HepG2 (cell line): Measurements from ENCODE around the gene CARMIL3. TPM values are rescaled to one million over a fixed set of nuclear protein-coding genes. Genes with fewer than 3 reads are reported as not detected.
A peak's percentile ranks its signal among the peaks of the same experiment; 100 is the strongest.

Source experiments
- E2F5 ChIP-seq: sonication (generic); formaldehyde crosslinking; conservative IDR thresholded peaks from 2 replicates; pipeline ENCODE4 v1.4.0; 2020; ENCODE audit warnings: missing genetic modification reagents
- ELF1 ChIP-seq: sonication (generic); formaldehyde crosslinking; IDR thresholded peaks from 2 replicates; pipeline ENCODE4 v1.4.0; 2020; ENCODE audit warnings: missing genetic modification reagents
- HCFC1 ChIP-seq: fragments of 150-350 bp; IDR thresholded peaks from 2 replicates; pipeline ENCODE4 v1.6.1; 2014; ENCODE audit warnings: low read depth, low read length
- HNRNPH1 ChIP-seq: fragments of 200-400 bp; formaldehyde crosslinking; optimal IDR thresholded peaks from 2 replicates; pipeline ENCODE3; 2017; ENCODE audit warnings: mild to moderate bottlenecking, low read depth, low read length
- NFATC3 ChIP-seq: sonication (generic); formaldehyde crosslinking; IDR thresholded peaks from 2 replicates; pipeline ENCODE4 v1.5.1; 2020; ENCODE audit warnings: mild to moderate bottlenecking, missing genetic modification reagents
- PAF1 ChIP-seq: IDR thresholded peaks from 2 replicates; pipeline ENCODE4 v1.6.1; 2016; ENCODE audit warnings: missing genetic modification reagents, missing compliant biosample characterization
- TBL1XR1 ChIP-seq: fragments of 150-350 bp; IDR thresholded peaks from 2 replicates; pipeline ENCODE4 v1.6.1; 2014; ENCODE audit warnings: borderline replicate concordance, low read length; ENCODE audit not compliant: partially characterized antibody
- TCF7 ChIP-seq: sonication (generic); IDR thresholded peaks from 2 replicates; pipeline ENCODE4 v1.6.1; 2016; ENCODE audit warnings: antibody characterized with exemption, low read depth
- ZFX ChIP-seq: sonication (generic); formaldehyde crosslinking; IDR thresholded peaks from 2 replicates; pipeline ENCODE4 v1.4.0; 2020; ENCODE audit warnings: mild to moderate bottlenecking, low read depth, missing genetic modification reagents, moderate library complexity
- ZNF20 ChIP-seq: sonication (generic); formaldehyde crosslinking; IDR thresholded peaks from 2 replicates; pipeline ENCODE4 v1.4.0; 2020; ENCODE audit warnings: mild to moderate bottlenecking, moderate library complexity, missing genetic modification reagents
- ZNF343 ChIP-seq: sonication (generic); formaldehyde crosslinking; IDR thresholded peaks from 2 replicates; pipeline ENCODE4 v1.4.0; 2020; ENCODE audit warnings: mild to moderate bottlenecking, missing genetic modification reagents
- ZNF678 ChIP-seq: sonication (generic); formaldehyde crosslinking; IDR thresholded peaks from 2 replicates; pipeline ENCODE4 v1.4.0; 2020; ENCODE audit warnings: mild to moderate bottlenecking, missing genetic modification reagents
- ZSCAN21 ChIP-seq: sonication (generic); formaldehyde crosslinking; IDR thresholded peaks from 2 replicates; pipeline ENCODE4 v1.8.0; 2022; ENCODE audit warnings: mild to moderate bottlenecking, missing genetic modification reagents, moderate library complexity, borderline replicate concordance
- polyA plus RNA-seq, 8 experiments: library from polyadenylated mRNA; depleted of rRNA in 3 of 8; stranded (reverse) in 7 of 8; unstranded in 1 of 8; fragments of >200 nt; fragmentation: Illumina TruSeq in 4 of 8; extraction: Trizol in 4 of 8; gene quantifications; 2 replicates each; pipeline versions ENCODE4 v1.2.1 to v1.2.3, GENCODE V29; 2011 to 2016; ENCODE audit warnings: low read depth in 4 of 8, missing spikeins in 1 of 8, mixed read lengths in 1 of 8; ENCODE audit not compliant: insufficient read depth in 1 of 8
- total RNA-seq, 5 experiments: library from RNA; depleted of rRNA; stranded (reverse); fragments of >200 nt; fragmentation: Illumina TruSeq; extraction: Trizol; gene quantifications; 2 replicates each; pipeline ENCODE4 v1.2.3, GENCODE V29; 2016; ENCODE audit warnings: low read depth in 1 of 5
- TF ChIP-seq, protein P1 (sequence below): sonication (generic); formaldehyde crosslinking; IDR thresholded peaks from 2 replicates; pipeline ENCODE4 v1.5.1; 2020; ENCODE audit warnings: missing genetic modification reagents, mild to moderate bottlenecking, borderline replicate concordance
- TF ChIP-seq, protein P2 (sequence below): sonication (generic); formaldehyde crosslinking; IDR thresholded peaks from 2 replicates; pipeline ENCODE4 v1.9.0; 2021; ENCODE audit warnings: missing genetic modification reagents, borderline replicate concordance
- TF ChIP-seq, protein P3 (sequence below): IDR thresholded peaks from 2 replicates; pipeline ENCODE4 v1.6.1; 2016; ENCODE audit warnings: control low read depth
- TF ChIP-seq, protein P4 (sequence below): sonication (generic); formaldehyde crosslinking; IDR thresholded peaks from 2 replicates; pipeline ENCODE4 v1.5.0; 2020; ENCODE audit warnings: mild to moderate bottlenecking, missing genetic modification reagents

Gene CARMIL3
- total and polyA plus RNA-seq, 2 of the 13 experiments (the other 11 are each of a cell fraction or from before 2014, with no cell fraction given) = 0.27 to 0.55 TPM

- peak; percentile 97 for TF ChIP-seq ZFX
- TF ChIP-seq E2F5 (CRISPR knock-in tag) = no peak; the same call in 1 of the 2 replicates
- TF ChIP-seq NFATC3 = no peak; the same call in none of the 2 replicates
- TF ChIP-seq ZNF678 = peak; percentile 90; the same call in 1 of the 2 replicates
- TF ChIP-seq ZSCAN21 = no peak
- TF ChIP-seq ZNF343 (CRISPR knock-in tag) = peak; percentile 100
- TF ChIP-seq, protein P1, sequence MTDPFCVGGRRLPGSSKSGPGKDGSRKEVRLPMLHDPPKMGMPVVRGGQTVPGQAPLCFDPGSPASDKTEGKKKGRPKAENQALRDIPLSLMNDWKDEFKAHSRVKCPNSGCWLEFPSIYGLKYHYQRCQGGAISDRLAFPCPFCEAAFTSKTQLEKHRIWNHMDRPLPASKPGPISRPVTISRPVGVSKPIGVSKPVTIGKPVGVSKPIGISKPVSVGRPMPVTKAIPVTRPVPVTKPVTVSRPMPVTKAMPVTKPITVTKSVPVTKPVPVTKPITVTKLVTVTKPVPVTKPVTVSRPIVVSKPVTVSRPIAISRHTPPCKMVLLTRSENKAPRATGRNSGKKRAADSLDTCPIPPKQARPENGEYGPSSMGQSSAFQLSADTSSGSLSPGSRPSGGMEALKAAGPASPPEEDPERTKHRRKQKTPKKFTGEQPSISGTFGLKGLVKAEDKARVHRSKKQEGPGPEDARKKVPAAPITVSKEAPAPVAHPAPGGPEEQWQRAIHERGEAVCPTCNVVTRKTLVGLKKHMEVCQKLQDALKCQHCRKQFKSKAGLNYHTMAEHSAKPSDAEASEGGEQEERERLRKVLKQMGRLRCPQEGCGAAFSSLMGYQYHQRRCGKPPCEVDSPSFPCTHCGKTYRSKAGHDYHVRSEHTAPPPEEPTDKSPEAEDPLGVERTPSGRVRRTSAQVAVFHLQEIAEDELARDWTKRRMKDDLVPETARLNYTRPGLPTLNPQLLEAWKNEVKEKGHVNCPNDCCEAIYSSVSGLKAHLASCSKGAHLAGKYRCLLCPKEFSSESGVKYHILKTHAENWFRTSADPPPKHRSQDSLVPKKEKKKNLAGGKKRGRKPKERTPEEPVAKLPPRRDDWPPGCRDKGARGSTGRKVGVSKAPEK (CRISPR knock-in tag) = peak; percentile 93; the same call in 1 of the 2 replicates
- peak; percentile 99 for TF ChIP-seq PAF1 (CRISPR knock-in tag)
- TF ChIP-seq, protein P2, sequence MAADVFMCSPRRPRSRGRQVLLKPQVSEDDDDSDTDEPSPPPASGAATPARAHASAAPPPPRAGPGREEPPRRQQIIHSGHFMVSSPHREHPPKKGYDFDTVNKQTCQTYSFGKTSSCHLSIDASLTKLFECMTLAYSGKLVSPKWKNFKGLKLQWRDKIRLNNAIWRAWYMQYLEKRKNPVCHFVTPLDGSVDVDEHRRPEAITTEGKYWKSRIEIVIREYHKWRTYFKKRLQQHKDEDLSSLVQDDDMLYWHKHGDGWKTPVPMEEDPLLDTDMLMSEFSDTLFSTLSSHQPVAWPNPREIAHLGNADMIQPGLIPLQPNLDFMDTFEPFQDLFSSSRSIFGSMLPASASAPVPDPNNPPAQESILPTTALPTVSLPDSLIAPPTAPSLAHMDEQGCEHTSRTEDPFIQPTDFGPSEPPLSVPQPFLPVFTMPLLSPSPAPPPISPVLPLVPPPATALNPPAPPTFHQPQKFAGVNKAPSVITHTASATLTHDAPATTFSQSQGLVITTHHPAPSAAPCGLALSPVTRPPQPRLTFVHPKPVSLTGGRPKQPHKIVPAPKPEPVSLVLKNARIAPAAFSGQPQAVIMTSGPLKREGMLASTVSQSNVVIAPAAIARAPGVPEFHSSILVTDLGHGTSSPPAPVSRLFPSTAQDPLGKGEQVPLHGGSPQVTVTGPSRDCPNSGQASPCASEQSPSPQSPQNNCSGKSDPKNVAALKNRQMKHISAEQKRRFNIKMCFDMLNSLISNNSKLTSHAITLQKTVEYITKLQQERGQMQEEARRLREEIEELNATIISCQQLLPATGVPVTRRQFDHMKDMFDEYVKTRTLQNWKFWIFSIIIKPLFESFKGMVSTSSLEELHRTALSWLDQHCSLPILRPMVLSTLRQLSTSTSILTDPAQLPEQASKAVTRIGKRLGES (CRISPR knock-in tag) = peak; percentile 94
- peak; percentile 85 for TF ChIP-seq TBL1XR1
- peak; percentile 26; the same call in 1 of the 2 replicates for TF ChIP-seq ZNF20 (CRISPR knock-in tag)
- TF ChIP-seq HCFC1 = no peak; the same call in none of the 2 replicates
- TF ChIP-seq, protein P3, sequence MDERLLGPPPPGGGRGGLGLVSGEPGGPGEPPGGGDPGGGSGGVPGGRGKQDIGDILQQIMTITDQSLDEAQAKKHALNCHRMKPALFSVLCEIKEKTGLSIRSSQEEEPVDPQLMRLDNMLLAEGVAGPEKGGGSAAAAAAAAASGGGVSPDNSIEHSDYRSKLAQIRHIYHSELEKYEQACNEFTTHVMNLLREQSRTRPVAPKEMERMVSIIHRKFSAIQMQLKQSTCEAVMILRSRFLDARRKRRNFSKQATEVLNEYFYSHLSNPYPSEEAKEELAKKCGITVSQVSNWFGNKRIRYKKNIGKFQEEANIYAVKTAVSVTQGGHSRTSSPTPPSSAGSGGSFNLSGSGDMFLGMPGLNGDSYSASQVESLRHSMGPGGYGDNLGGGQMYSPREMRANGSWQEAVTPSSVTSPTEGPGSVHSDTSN = no peak; the same call in 1 of the 2 replicates
- peak; percentile 87 for TF ChIP-seq ELF1 (CRISPR knock-in tag)
- TF ChIP-seq, protein P4, sequence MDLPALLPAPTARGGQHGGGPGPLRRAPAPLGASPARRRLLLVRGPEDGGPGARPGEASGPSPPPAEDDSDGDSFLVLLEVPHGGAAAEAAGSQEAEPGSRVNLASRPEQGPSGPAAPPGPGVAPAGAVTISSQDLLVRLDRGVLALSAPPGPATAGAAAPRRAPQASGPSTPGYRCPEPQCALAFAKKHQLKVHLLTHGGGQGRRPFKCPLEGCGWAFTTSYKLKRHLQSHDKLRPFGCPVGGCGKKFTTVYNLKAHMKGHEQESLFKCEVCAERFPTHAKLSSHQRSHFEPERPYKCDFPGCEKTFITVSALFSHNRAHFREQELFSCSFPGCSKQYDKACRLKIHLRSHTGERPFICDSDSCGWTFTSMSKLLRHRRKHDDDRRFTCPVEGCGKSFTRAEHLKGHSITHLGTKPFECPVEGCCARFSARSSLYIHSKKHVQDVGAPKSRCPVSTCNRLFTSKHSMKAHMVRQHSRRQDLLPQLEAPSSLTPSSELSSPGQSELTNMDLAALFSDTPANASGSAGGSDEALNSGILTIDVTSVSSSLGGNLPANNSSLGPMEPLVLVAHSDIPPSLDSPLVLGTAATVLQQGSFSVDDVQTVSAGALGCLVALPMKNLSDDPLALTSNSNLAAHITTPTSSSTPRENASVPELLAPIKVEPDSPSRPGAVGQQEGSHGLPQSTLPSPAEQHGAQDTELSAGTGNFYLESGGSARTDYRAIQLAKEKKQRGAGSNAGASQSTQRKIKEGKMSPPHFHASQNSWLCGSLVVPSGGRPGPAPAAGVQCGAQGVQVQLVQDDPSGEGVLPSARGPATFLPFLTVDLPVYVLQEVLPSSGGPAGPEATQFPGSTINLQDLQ (CRISPR knock-in tag) = no peak
- peak; percentile 97 for TF ChIP-seq HNRNPH1
- peak; percentile 30; the same call in 1 of the 2 replicates for TF ChIP-seq TCF7
These were observed 43.7 kb downstream of the CARMIL3 start (continued) for GRCh38 chr14:24095271-24096068.
